Stimulated activated naive CD4-positive, alpha-beta T cell treated with Interleukin-2 at 50 U/mL for 16 hours (primary cell): ENCODE measurements around the gene SLC7A9.
"Not testable (repeated sequence)": the region's sequence is repeated elsewhere in the genome, so short reads cannot be mapped to it uniquely, and the experiment has no call there.

ENCODE experiments used
- DNase-seq: peaks from one replicate; lab custom pipeline; 2025; lab: John Stamatoyannopoulos, UW

The SLC7A9 gene

GRCh38 chr19:32885255-32885654 is 15.7 kb upstream of the SLC7A9 start:
- not testable (repeated sequence) for DNase-seq

- no peak for DNase-seq
Observed at GRCh38 chr19:32881766-32882165, 12.2 kb upstream of the SLC7A9 start.

GRCh38 chr19:32880622-32881021 is 11.1 kb upstream of the SLC7A9 start:
- DNase-seq: no peak

GRCh38 chr19:32879741-32880140 is 10.2 kb upstream of the SLC7A9 start:
- no peak for DNase-seq

- no peak for DNase-seq
Observed at GRCh38 chr19:32878988-32879387, 9.4 kb upstream of the SLC7A9 start.

GRCh38 chr19:32877977-32878745 is 8.6 kb upstream of the SLC7A9 start:
- DNase-seq: no peak

- DNase-seq: no peak
Observed at GRCh38 chr19:32877323-32877912, 7.9 kb upstream of the SLC7A9 start.

GRCh38 chr19:32876919-32877285 is 7.3 kb upstream of the SLC7A9 start:
- no peak for DNase-seq

GRCh38 chr19:32876236-32876918 is 6.8 kb upstream of the SLC7A9 start:
- no peak for DNase-seq

GRCh38 chr19:32875428-32875827 is 5.9 kb upstream of the SLC7A9 start:
- DNase-seq: no peak

- no peak for DNase-seq
Observed at GRCh38 chr19:32874605-32875004, 5.0 kb upstream of the SLC7A9 start.

GRCh38 chr19:32873247-32873959 is 3.8 kb upstream of the SLC7A9 start:
- no peak for DNase-seq

- DNase-seq: no peak
Observed at GRCh38 chr19:32872391-32872790, 2.8 kb upstream of the SLC7A9 start.

GRCh38 chr19:32870981-32871451 is 1.4 kb upstream of the SLC7A9 start:
- DNase-seq: no peak

- no peak for DNase-seq
Observed at GRCh38 chr19:32869966-32870573, 503 bp upstream of the SLC7A9 start.

GRCh38 chr19:32868206-32868950 is 1.2 kb downstream of the SLC7A9 start:
- DNase-seq: no peak

- not testable (repeated sequence) for DNase-seq
Observed at GRCh38 chr19:32867436-32867835, 2.1 kb downstream of the SLC7A9 start.

- no peak for DNase-seq
Observed at GRCh38 chr19:32866564-32867265, 2.9 kb downstream of the SLC7A9 start.

GRCh38 chr19:32866061-32866460 is 3.5 kb downstream of the SLC7A9 start:
- DNase-seq: no peak

GRCh38 chr19:32865326-32865725 is 4.2 kb downstream of the SLC7A9 start:
- no peak for DNase-seq
